GM12878 (cell line): ENCODE data around the gene CCDC134. TPM values are rescaled to one million over a fixed set of nuclear protein-coding genes. Genes with fewer than 3 reads are reported as not detected.

Experiments used
- ATF3 ChIP-seq: IDR thresholded peaks from 2 replicates; pipeline ENCODE4 v1.6.1; 2011; ENCODE audit warnings: low read depth, mild to moderate bottlenecking, low read length, moderate library complexity, borderline replicate concordance; ENCODE audit errors: extremely low read depth
- BACH1 ChIP-seq: fragments of 450-650 bp; IDR thresholded peaks from 2 replicates; pipeline ENCODE4 v1.6.1; 2017; ENCODE audit warnings: mild to moderate bottlenecking, borderline replicate concordance
- GATAD2B ChIP-seq: fragments of 450-650 bp; conservative IDR thresholded peaks from 2 replicates; pipeline ENCODE4 v1.6.1; 2017; ENCODE audit warnings: low read depth, mild to moderate bottlenecking, moderate library complexity
- IKZF1 ChIP-seq: fragments of 450-650 bp; conservative IDR thresholded peaks from 2 replicates; pipeline ENCODE4 v1.6.1; 2017; ENCODE audit warnings: antibody characterized with exemption, mild to moderate bottlenecking
- MXI1 ChIP-seq: fragments of 150-350 bp; IDR thresholded peaks from 2 replicates; pipeline ENCODE4 v1.6.1; 2011; ENCODE audit warnings: low read depth, mild to moderate bottlenecking, inconsistent platforms, low read length, improper control_type of control experiment
- PKNOX1 ChIP-seq: fragments of 450-650 bp; IDR thresholded peaks from 2 replicates; pipeline ENCODE4 v1.6.1; 2016; ENCODE audit warnings: mild to moderate bottlenecking
- RELA ChIP-seq: fragments of 450-650 bp; IDR thresholded peaks from 2 replicates; pipeline ENCODE4 v1.8.0; 2014; ENCODE audit warnings: borderline replicate concordance; ENCODE audit not compliant: partially characterized antibody
- TBL1XR1 ChIP-seq: IDR thresholded peaks from 2 replicates; pipeline ENCODE4 v1.6.1; 2012; ENCODE audit warnings: low read depth, low read length, improper control_type of control experiment
- polyA plus RNA-seq, 11 experiments: library from polyadenylated mRNA; depleted of rRNA in 4 of 11; unstranded in 6 of 11; stranded (reverse) in 5 of 11; fragments of >200 nt; fragmentation: Nextera tagmentation in 4 of 11; fragmentation: Illumina TruSeq in 1 of 11; extraction: Ambion mirVana in 4 of 11; extraction: Trizol in 1 of 11; gene quantifications; 1 replicate in 1 of 11; 2 replicates in 10 of 11; pipeline versions ENCODE4 v1.2.1 to v1.2.3, GENCODE V29; 2011 to 2016; ENCODE audit warnings: inconsistent platforms in 2 of 11, missing spikeins in 2 of 11, low read depth in 1 of 11
- total RNA-seq, 4 experiments: library from RNA; depleted of rRNA in 3 of 4; stranded (reverse); fragments of >200 nt in 3 of 4; fragmentation: Illumina TruSeq in 1 of 4; extraction: Trizol in 1 of 4; gene quantifications; 2 replicates each; pipeline versions ENCODE4 v1.2.1 to v1.2.3, GENCODE V29; 2013 to 2021
- TF ChIP-seq, protein P1 (sequence below): fragments of 450-650 bp; IDR thresholded peaks from 2 replicates; pipeline ENCODE4 v1.6.1; 2017; ENCODE audit warnings: low read depth, mild to moderate bottlenecking, moderate library complexity

The CCDC134 gene
- total and polyA plus RNA-seq, 10 of the 15 experiments (the other 5 are each of a cell fraction or from before 2014, with no cell fraction given): 0.35 to 19.3 (median 11.8) TPM

DNA sequence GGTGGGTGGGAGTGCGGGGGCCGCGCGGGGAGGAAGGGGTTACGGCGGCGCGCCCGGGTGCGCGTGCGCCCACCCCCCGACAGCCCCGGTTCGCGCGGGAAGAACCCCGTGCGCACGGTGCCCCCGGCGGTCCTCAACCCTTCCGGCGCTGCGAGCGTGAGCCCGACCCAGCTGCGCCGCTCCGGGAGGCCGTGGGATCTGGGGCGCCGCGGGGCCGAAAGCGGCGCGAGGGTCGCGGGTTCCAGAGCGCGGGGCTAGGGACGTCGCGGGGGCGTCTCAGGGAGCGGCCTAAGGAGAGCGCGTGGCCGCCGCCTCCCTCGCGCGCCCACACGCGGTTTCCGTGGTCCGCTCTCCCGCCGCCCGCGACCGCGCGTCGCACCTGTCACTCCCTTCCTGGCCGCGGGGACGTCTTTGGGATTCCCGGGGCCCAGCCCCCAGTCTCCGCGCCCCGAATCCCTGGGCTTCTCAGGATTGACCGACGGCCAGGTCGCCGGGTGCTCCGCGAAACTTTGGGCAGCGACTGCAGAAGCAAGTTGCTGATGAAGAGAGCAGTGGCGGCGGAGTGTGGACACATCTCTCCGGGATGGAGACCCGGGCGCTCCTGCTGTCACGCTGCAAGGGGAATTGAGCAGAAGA is 33.0 kb downstream of the CCDC134 start (continued):
- TF ChIP-seq, protein P1, sequence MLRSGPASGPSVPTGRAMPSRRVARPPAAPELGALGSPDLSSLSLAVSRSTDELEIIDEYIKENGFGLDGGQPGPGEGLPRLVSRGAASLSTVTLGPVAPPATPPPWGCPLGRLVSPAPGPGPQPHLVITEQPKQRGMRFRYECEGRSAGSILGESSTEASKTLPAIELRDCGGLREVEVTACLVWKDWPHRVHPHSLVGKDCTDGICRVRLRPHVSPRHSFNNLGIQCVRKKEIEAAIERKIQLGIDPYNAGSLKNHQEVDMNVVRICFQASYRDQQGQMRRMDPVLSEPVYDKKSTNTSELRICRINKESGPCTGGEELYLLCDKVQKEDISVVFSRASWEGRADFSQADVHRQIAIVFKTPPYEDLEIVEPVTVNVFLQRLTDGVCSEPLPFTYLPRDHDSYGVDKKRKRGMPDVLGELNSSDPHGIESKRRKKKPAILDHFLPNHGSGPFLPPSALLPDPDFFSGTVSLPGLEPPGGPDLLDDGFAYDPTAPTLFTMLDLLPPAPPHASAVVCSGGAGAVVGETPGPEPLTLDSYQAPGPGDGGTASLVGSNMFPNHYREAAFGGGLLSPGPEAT: peak; percentile 44; the same call in 1 of the 2 replicates
- no peak for TF ChIP-seq ATF3
- TF ChIP-seq MXI1: 0 out of 2 replicates have a peak, but pooled peaks have one; percentile 45
- peak; percentile 51 for TF ChIP-seq PKNOX1
- TF ChIP-seq RELA: peak; percentile 21
- no peak for TF ChIP-seq TBL1XR1
- TF ChIP-seq IKZF1: peak; percentile 95
- TF ChIP-seq GATAD2B: peak; percentile 95
- TF ChIP-seq BACH1: peak; percentile 50
